CD14-positive monocyte (primary cell): ENCODE measurements around the gene MSL1. TPM values are rescaled to one million over a fixed set of nuclear protein-coding genes. Genes with fewer than 3 reads are reported as not detected.

Experiments
- DNase-seq, 3 donors: peaks; one replicate each; pipeline ENCODE4 v3.0.0-alpha.2; 2011 to 2022
- H2AFZ ChIP-seq: 2 replicates; pipeline ENCODE4 v1.6.0; 2012; ENCODE audit warnings: mild to moderate bottlenecking, low read depth, low read length, inconsistent platforms; ENCODE audit not compliant: insufficient read depth, poor library complexity, severe bottlenecking
- H3K27ac ChIP-seq, 2 donors: 1 replicate in 1 of 2; 2 replicates in 1 of 2; pipeline ENCODE4 v1.5.1; 2012 to 2013; ENCODE audit warnings: low read length in 2 of 2, control low read depth in 1 of 2, inconsistent platforms in 1 of 2, low read depth in 1 of 2, mild to moderate bottlenecking in 1 of 2
- H3K27me3 ChIP-seq, 2 donors: one replicate each; pipeline versions ENCODE4 v1.6.0 to v1.6.1; 2011 to 2013; ENCODE audit warnings: low read length in 2 of 2; ENCODE audit not compliant: control insufficient read depth in 2 of 2, insufficient read depth in 2 of 2
- H3K36me3 ChIP-seq, 2 donors: replicated peaks in 1 of 2; 1 replicate in 1 of 2; 2 replicates in 1 of 2; pipeline versions ENCODE4 v1.5.1 to v1.6.1; 2012 to 2013; ENCODE audit warnings: low read length in 2 of 2, control low read depth in 1 of 2, inconsistent platforms in 1 of 2, mild to moderate bottlenecking in 1 of 2; ENCODE audit not compliant: insufficient read depth in 2 of 2, control insufficient read depth in 1 of 2
- H3K4me1 ChIP-seq, 2 donors: 1 replicate in 1 of 2; 2 replicates in 1 of 2; pipeline versions ENCODE4 v1.5.1 to v1.6.1; 2012 to 2013; ENCODE audit warnings: low read length in 2 of 2, control low read depth in 1 of 2, inconsistent platforms in 1 of 2, mild to moderate bottlenecking in 1 of 2, moderate library complexity in 1 of 2; ENCODE audit not compliant: insufficient read depth in 2 of 2, control insufficient read depth in 1 of 2
- H3K4me2 ChIP-seq: replicated peaks from 2 replicates; pipeline ENCODE3; 2012; ENCODE audit warnings: low read length, moderate library complexity, mild to moderate bottlenecking; ENCODE audit not compliant: poor library complexity, severe bottlenecking; ENCODE audit errors: extremely low read depth
- H3K4me3 ChIP-seq, 3 experiments: fragments of 200-600 bp in 1 of 3; sonication (generic) in 1 of 3; replicated peaks in 1 of 3; 1 replicate in 2 of 3; 2 replicates in 1 of 3; pipeline ENCODE4 v1.5.1; 2011 to 2013; ENCODE audit warnings: low read length in 3 of 3, mild to moderate bottlenecking in 3 of 3, control low read depth in 2 of 3, low read depth in 2 of 3, inconsistent platforms in 1 of 3, moderate library complexity in 1 of 3
- H3K79me2 ChIP-seq: 2 replicates; pipeline ENCODE4 v1.6.0; 2012; ENCODE audit warnings: mild to moderate bottlenecking, control low read depth, inconsistent platforms, low read length, moderate library complexity; ENCODE audit not compliant: insufficient read depth
- H3K9ac ChIP-seq: 2 replicates; pipeline ENCODE4 v1.6.0; 2017; ENCODE audit warnings: low read length, mild to moderate bottlenecking; ENCODE audit not compliant: insufficient read depth, poor library complexity, severe bottlenecking
- H3K9me3 ChIP-seq, 2 donors: replicated peaks in 1 of 2; 1 replicate in 1 of 2; 2 replicates in 1 of 2; pipeline versions ENCODE4 v1.5.1 to v1.6.1; 2012 to 2013; ENCODE audit warnings: low read length in 2 of 2, control low read depth in 1 of 2; ENCODE audit not compliant: control insufficient read depth in 1 of 2, insufficient read depth in 1 of 2
- H4K20me1 ChIP-seq: 2 replicates; pipeline ENCODE4 v1.6.0; 2012; ENCODE audit warnings: mild to moderate bottlenecking, low read length, control low read depth, moderate library complexity; ENCODE audit not compliant: insufficient read depth
- H3K27ac Mint-ChIP-seq, 7 donors: one replicate each; pipeline ENCODE4 v1.8.0; 2020; ENCODE audit warnings: mild to moderate bottlenecking in 7 of 7, mixed read lengths in 7 of 7, moderate library complexity in 6 of 7, inconsistent platforms in 2 of 7
- H3K27me3 Mint-ChIP-seq, 3 donors: one replicate each; pipeline ENCODE4 v1.8.0; 2021 to 2022; ENCODE audit warnings: low read depth in 3 of 3, mild to moderate bottlenecking in 3 of 3, mixed read lengths in 3 of 3, moderate library complexity in 3 of 3, inconsistent platforms in 1 of 3
- H3K36me3 Mint-ChIP-seq, 2 donors: one replicate each; pipeline ENCODE4 v1.8.0; 2020; ENCODE audit warnings: mixed read lengths in 2 of 2, inconsistent platforms in 1 of 2, mild to moderate bottlenecking in 1 of 2
- H3K4me1 Mint-ChIP-seq: one replicate; pipeline ENCODE4 v1.8.0; 2020; ENCODE audit warnings: mild to moderate bottlenecking, mixed read lengths
- H3K4me3 Mint-ChIP-seq, 2 donors: one replicate each; pipeline ENCODE4 v1.8.0; 2020; ENCODE audit warnings: mild to moderate bottlenecking in 2 of 2, mixed read lengths in 2 of 2, moderate library complexity in 1 of 2
- H3K9me3 Mint-ChIP-seq, 7 donors: one replicate each; pipeline ENCODE4 v1.8.0; 2020 to 2022; ENCODE audit warnings: mixed read lengths in 7 of 7, mild to moderate bottlenecking in 6 of 7, moderate library complexity in 6 of 7, inconsistent platforms in 2 of 7
- CTCF ChIP-seq: fragments of 200-600 bp; IDR thresholded peaks from one replicate; pipeline ENCODE4 v1.8.0; 2022; ENCODE audit warnings: antibody characterized with exemption, mild to moderate bottlenecking
- WGBS: methylation state at CpG from one replicate; pipeline ENCODE4 v1.1.5; 2013; ENCODE audit warnings: missing lambda C conversion rate; ENCODE audit not compliant: insufficient coverage; 5-methylcytosine and 5-hydroxymethylcytosine counted together
- intact Hi-C, 2 donors: fragments of 100-400 bp; cut with micrococcal nuclease; formaldehyde crosslinking; loops; one replicate each; pipeline versions ENCODE4 v1.15.0 to v1.15.1; 2023
- polyA plus RNA-seq, 3 donors: library from polyadenylated mRNA; depleted of rRNA in 1 of 3; unstranded in 2 of 3; stranded (reverse) in 1 of 3; fragments of 300-500 nt in 2 of 3; fragments of >200 nt in 1 of 3; fragmentation: Illumina TruSeq in 2 of 3; gene quantifications; 1 replicate in 2 of 3; 2 replicates in 1 of 3; pipeline ENCODE4 v1.2.3, GENCODE V29; 2012 to 2021

Gene MSL1
- polyA plus RNA-seq, 3 donors, result 10.0 to 89.2 (median 11.4) TPM

DNA sequence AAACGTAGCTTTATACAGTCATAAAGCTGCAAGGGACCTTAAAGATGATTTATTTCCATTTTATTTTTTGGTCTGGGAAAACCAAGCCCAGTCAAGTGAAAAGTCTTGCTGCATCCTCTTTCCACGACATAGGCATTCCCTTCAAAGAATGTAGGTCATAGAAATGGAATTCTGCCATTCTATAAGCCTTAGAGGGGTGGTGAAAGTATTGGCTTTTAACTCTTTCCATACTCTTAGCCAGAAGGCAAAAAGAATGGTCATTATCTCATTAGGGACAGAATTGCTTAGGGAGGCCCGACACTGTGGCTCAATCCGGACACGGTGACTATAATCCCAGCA is 7.9 kb upstream of the MSL1 start:
- no peak overlapping the region for H3K9ac ChIP-seq
- peak overlapping the region in 1 of 3 experiments; percentile 73 for H3K4me3 ChIP-seq
- H4K20me1 ChIP-seq, result no peaks in the 10 kb centered on the region
- H3K4me1 Mint-ChIP-seq, result peaks cover 58% of the 10 kb centered on the region
- no peaks in the 10 kb centered on the region for H3K36me3 Mint-ChIP-seq
- H3K4me3 Mint-ChIP-seq, result peak overlapping the region in 1 of 2 donors; percentile 96
- DNase-seq, result no peak
- no peaks in the 10 kb centered on the region for H3K9me3 ChIP-seq
- no peak overlapping the region for H3K27ac ChIP-seq
- peak overlapping the region; percentile 72 for H2AFZ ChIP-seq
- no peaks in the 10 kb centered on the region for H3K27me3 ChIP-seq
- intact Hi-C loops, result loop anchor here (2.0 to 10.0 kb wide), 3 partner anchors 52 to 171 kb away; partner anchors contain the start of genes CDC6 (in 1 of the 2) and THRA (in 1 of the 2)
- no peak for TF ChIP-seq CTCF
- H3K27ac Mint-ChIP-seq, result peak overlapping the region in 4 of 7 donors; percentile 53 to 86 (median 60)
- H3K27me3 Mint-ChIP-seq, result peaks cover 0 to 2% (median 0%) of the 10 kb centered on the region in 3 donors
- WGBS, result 93% methylated on average over 3 of the region's 5 CpGs
- peak overlapping the region; percentile 82 for H3K4me2 ChIP-seq
- peaks cover 0 to 3% (median 0%) of the 10 kb centered on the region in 7 donors for H3K9me3 Mint-ChIP-seq
- peaks cover 37 to 52% of the 10 kb centered on the region in 2 donors for H3K4me1 ChIP-seq
- no peaks in the 10 kb centered on the region for H3K79me2 ChIP-seq
- no peaks in the 10 kb centered on the region for H3K36me3 ChIP-seq

DNA sequence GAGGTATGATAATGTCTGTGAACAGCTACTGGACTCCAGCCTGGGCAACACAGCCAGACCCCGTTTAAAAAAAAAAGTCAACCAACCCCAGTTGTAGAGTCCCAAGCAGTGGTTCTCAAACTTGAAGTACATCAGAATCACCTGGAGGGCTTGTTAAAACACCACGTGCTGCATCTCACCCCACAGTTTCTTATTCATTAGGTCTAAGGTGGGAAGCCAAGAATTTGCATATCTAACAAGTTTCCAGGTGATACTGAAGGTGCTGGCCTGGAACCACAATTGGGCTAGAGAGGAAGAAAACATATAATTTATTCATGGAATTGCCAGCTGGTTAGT is 6.7 kb upstream of the MSL1 start:
- Histone ChIP-seq H3K9me3 (no peaks in the 10 kb centered on the region), H3K79me2 (peaks cover 3% of the 10 kb centered on the region), H3K4me2 (no peak overlapping the region), H3K9ac (no peak overlapping the region), H2AFZ (no peak overlapping the region), H4K20me1 (no peaks in the 10 kb centered on the region), H3K4me1 (peaks cover 34 to 48% of the 10 kb centered on the region in 2 donors), H3K4me3 (no peak overlapping the region), H3K36me3 (no peaks in the 10 kb centered on the region), H3K27me3 (no peaks in the 10 kb centered on the region), H3K27ac (no peak overlapping the region)
- no peak overlapping the region for H3K4me3 Mint-ChIP-seq
- H3K27me3 Mint-ChIP-seq, result peaks cover 0 to 2% (median 0%) of the 10 kb centered on the region in 3 donors
- intact Hi-C loops, result loop anchor here in 1 of 2 donors (10.0 kb wide), 1 partner anchor 170 kb away; the partner anchor contains the start of gene CDC6
- 100% methylated on average over 1 of the region's 2 CpGs for WGBS
- no peak for DNase-seq
- H3K36me3 Mint-ChIP-seq, result peaks cover 0 to 3% of the 10 kb centered on the region in 2 donors
- H3K4me1 Mint-ChIP-seq, result peaks cover 51% of the 10 kb centered on the region
- no peak for TF ChIP-seq CTCF
- no peak overlapping the region for H3K27ac Mint-ChIP-seq
- H3K9me3 Mint-ChIP-seq, result no peaks in the 10 kb centered on the region
